IMR-90 (cell line): Measurements from ENCODE around the gene NMT1. TPM values are rescaled to one million over a fixed set of nuclear protein-coding genes. Genes with fewer than 3 reads are reported as not detected.

Experiments used
- ATAC-seq: fragments of 200-7000 bp; cut with Tn5 transposase; 2 replicates; pipeline ENCODE4 v1.9.1; 2020; ENCODE audit warnings: low read depth, mild to moderate bottlenecking, moderate library complexity
- BruUV-seq: library from RNA; stranded (reverse); fragments of 400-500 nt; replicated peaks from 2 replicates; lab custom pipeline; 2021; lab: Mats Ljungman, UMichigan
- CTCF ChIA-PET: fragments of 300-600 bp; formaldehyde crosslinking; extraction: SDS; loops from one replicate; lab custom pipeline; 2021; ENCODE audit warnings: antibody characterized with exemption; lab: Yijun Ruan, JAX
- POLR2A ChIA-PET: fragments of 300-600 bp; sonication (Branson Sonifier 250); formaldehyde crosslinking; loops from one replicate; lab custom pipeline; 2022; ENCODE audit warnings: antibody characterized with exemption; ENCODE audit not compliant: unreplicated experiment; lab: Charles Lee
- DNase-seq: peaks from one replicate; pipeline ENCODE4 v3.0.0; 2013
- H2AFZ ChIP-seq: replicated peaks from 2 replicates; pipeline ENCODE3; 2013; ENCODE audit warnings: low read length, mild to moderate bottlenecking; ENCODE audit not compliant: poor library complexity
- H2AK5ac ChIP-seq: 2 replicates; pipeline ENCODE4 v1.6.1; 2013; ENCODE audit warnings: low read depth, low read length, inconsistent platforms
- H2AK9ac ChIP-seq: replicated peaks from 2 replicates; pipeline ENCODE3; 2013; ENCODE audit warnings: mild to moderate bottlenecking, low read depth, low read length, moderate library complexity; ENCODE audit not compliant: poor library complexity
- H2BK120ac ChIP-seq: 2 replicates; pipeline ENCODE4 v1.6.1; 2013; ENCODE audit warnings: low read depth, low read length, inconsistent platforms
- H2BK15ac ChIP-seq: 3 replicates; pipeline ENCODE4 v1.6.1; 2013; ENCODE audit warnings: low read depth, low read length, inconsistent platforms
- H2BK20ac ChIP-seq: 2 replicates; pipeline ENCODE4 v1.6.1; 2013; ENCODE audit warnings: low read depth, mild to moderate bottlenecking, inconsistent platforms, low read length, moderate library complexity
- H2BK5ac ChIP-seq: 2 replicates; pipeline ENCODE4 v1.6.1; 2013; ENCODE audit warnings: mild to moderate bottlenecking, low read depth, low read length, inconsistent platforms; ENCODE audit not compliant: poor library complexity, severe bottlenecking
- H3K14ac ChIP-seq: replicated peaks from 2 replicates; pipeline ENCODE4 v1.6.1; 2013; ENCODE audit warnings: low read depth, low read length, inconsistent platforms
- H3K18ac ChIP-seq: 2 replicates; pipeline ENCODE4 v1.6.1; 2013; ENCODE audit warnings: low read depth, low read length, control low read depth
- H3K23ac ChIP-seq: 2 replicates; pipeline ENCODE4 v1.6.1; 2013; ENCODE audit warnings: low read depth, low read length, inconsistent platforms
- H3K27ac ChIP-seq: 2 replicates; pipeline ENCODE4 v1.5.1; 2013; ENCODE audit warnings: mild to moderate bottlenecking, control low read depth, low read length; ENCODE audit not compliant: insufficient read depth
- H3K27me3 ChIP-seq: 2 replicates; pipeline ENCODE4 v1.6.1; 2013; ENCODE audit warnings: low read length; ENCODE audit not compliant: control insufficient read depth, insufficient read depth
- H3K36me3 ChIP-seq: 2 replicates; pipeline ENCODE4 v1.6.1; 2013; ENCODE audit warnings: low read length, mixed read lengths; ENCODE audit not compliant: control insufficient read depth, insufficient read depth
- H3K4ac ChIP-seq: 2 replicates; pipeline ENCODE4 v1.6.1; 2013; ENCODE audit warnings: low read depth, low read length, inconsistent platforms
- H3K4me1 ChIP-seq: 2 replicates; pipeline ENCODE4 v1.6.1; 2013; ENCODE audit warnings: low read length, mixed read lengths; ENCODE audit not compliant: control insufficient read depth, insufficient read depth
- H3K4me2 ChIP-seq: 2 replicates; pipeline ENCODE4 v1.6.1; 2013; ENCODE audit warnings: low read depth, mild to moderate bottlenecking, control low read depth, low read length, moderate library complexity
- H3K4me3 ChIP-seq: 2 replicates; pipeline ENCODE4 v1.5.1; 2013; ENCODE audit warnings: low read depth, mild to moderate bottlenecking, control low read depth, low read length, moderate library complexity; ENCODE audit not compliant: insufficient read depth
- H3K56ac ChIP-seq: 2 replicates; pipeline ENCODE4 v1.6.1; 2013; ENCODE audit warnings: low read length, inconsistent platforms; ENCODE audit not compliant: insufficient read depth; ENCODE audit errors: extremely low read depth
- H3K79me1 ChIP-seq, 2 experiments: 2 replicates each; pipeline ENCODE4 v1.6.1; 2013; ENCODE audit warnings: low read length in 2 of 2, inconsistent platforms in 1 of 2, low read depth in 1 of 2
- H3K9ac ChIP-seq: 2 replicates; pipeline ENCODE4 v1.6.1; 2013; ENCODE audit warnings: low read depth, low read length, control low read depth
- H3K9me1 ChIP-seq: 2 replicates; pipeline ENCODE4 v1.6.1; 2013; ENCODE audit warnings: low read length, inconsistent platforms; ENCODE audit not compliant: insufficient read depth
- H3K9me3 ChIP-seq: 2 replicates; pipeline ENCODE4 v1.6.1; 2013; ENCODE audit warnings: low read length; ENCODE audit not compliant: control insufficient read depth, insufficient read depth
- H4K20me1 ChIP-seq: 2 replicates; pipeline ENCODE4 v1.6.1; 2013; ENCODE audit warnings: low read length, inconsistent platforms; ENCODE audit not compliant: insufficient read depth
- H4K5ac ChIP-seq: 2 replicates; pipeline ENCODE4 v1.6.1; 2013; ENCODE audit warnings: mild to moderate bottlenecking, low read depth, low read length, control low read depth
- H4K8ac ChIP-seq, 2 experiments: 2 replicates each; pipeline ENCODE4 v1.6.1; 2013; ENCODE audit warnings: low read depth in 2 of 2, low read length in 2 of 2, control low read depth in 1 of 2, inconsistent platforms in 1 of 2
- H4K91ac ChIP-seq: 2 replicates; pipeline ENCODE4 v1.6.1; 2013; ENCODE audit warnings: low read depth, low read length, inconsistent platforms; ENCODE audit not compliant: insufficient read depth
- BHLHE40 ChIP-seq: fragments of 150-350 bp; IDR thresholded peaks from 2 replicates; pipeline ENCODE4 v1.6.1; 2016; ENCODE audit warnings: mild to moderate bottlenecking, low read depth, low read length
- MAFK ChIP-seq: IDR thresholded peaks from 2 replicates; pipeline ENCODE4 v1.6.1; 2012; ENCODE audit warnings: low read depth, low read length, improper control_type of control experiment
- POLR2A ChIP-seq: IDR thresholded peaks from 2 replicates; pipeline ENCODE4 v1.6.1; 2012; ENCODE audit warnings: mild to moderate bottlenecking, low read depth, low read length
- RFX5 ChIP-seq: IDR thresholded peaks from 2 replicates; pipeline ENCODE4 v1.8.0; 2012; ENCODE audit warnings: low read depth, mild to moderate bottlenecking, low read length, moderate library complexity
- SMC3 ChIP-seq: fragments of 150-350 bp; IDR thresholded peaks from 2 replicates; pipeline ENCODE4 v1.6.1; 2016; ENCODE audit warnings: low read depth, mild to moderate bottlenecking, antibody characterized with exemption, low read length, moderate library complexity
- WGBS, 2 experiments: methylation state at CpG; one replicate each; pipeline versions ENCODE4 v1.1.5 to v1.1.7; 2013; ENCODE audit warnings: missing lambda C conversion rate in 2 of 2; ENCODE audit not compliant: insufficient read length in 1 of 2; ENCODE audit errors: extremely low coverage in 2 of 2; 5-methylcytosine and 5-hydroxymethylcytosine counted together
- dilution Hi-C: fragments of 300-500 bp; cut with HindIII; formaldehyde crosslinking; loops from one replicate; pipeline ENCODE4 v1.14.3; 2018; ENCODE audit warnings: low sequenced_read_pairs; ENCODE audit not compliant: unreplicated experiment
- in situ Hi-C: fragments of 300-500 bp; cut with MboI; formaldehyde crosslinking; loops from 3 replicates; pipeline ENCODE4 v1.14.3; 2019; ENCODE audit warnings: low sequenced_read_pairs, inconsistent platforms, mixed read lengths
- intact Hi-C: fragments of 100-400 bp; cut with micrococcal nuclease; formaldehyde crosslinking; loops from 2 replicates; pipeline ENCODE4 v1.10.0; 2022
- polyA plus RNA-seq, 3 experiments: library from polyadenylated mRNA; depleted of rRNA; stranded (reverse); fragments of >200 nt; gene quantifications; 2 replicates each; pipeline ENCODE4 v1.2.3, GENCODE V29; 2012; ENCODE audit warnings: low replicate concordance in 1 of 3
- total RNA-seq: library from RNA; depleted of rRNA; stranded (reverse); fragments of >200 nt; gene quantifications from 2 replicates; pipeline ENCODE4 v1.2.3, GENCODE V29; 2012
- TF ChIP-seq, protein P1 (sequence below): conservative IDR thresholded peaks from 2 replicates; pipeline ENCODE4 v1.5.1; 2012; ENCODE audit warnings: mild to moderate bottlenecking, low read depth, low read length, improper control_type of control experiment

The NMT1 gene
- total and polyA plus RNA-seq, 2 of the 4 experiments (the other 2 are of a cell fraction), result 38.0 to 60.6 TPM

DNA sequence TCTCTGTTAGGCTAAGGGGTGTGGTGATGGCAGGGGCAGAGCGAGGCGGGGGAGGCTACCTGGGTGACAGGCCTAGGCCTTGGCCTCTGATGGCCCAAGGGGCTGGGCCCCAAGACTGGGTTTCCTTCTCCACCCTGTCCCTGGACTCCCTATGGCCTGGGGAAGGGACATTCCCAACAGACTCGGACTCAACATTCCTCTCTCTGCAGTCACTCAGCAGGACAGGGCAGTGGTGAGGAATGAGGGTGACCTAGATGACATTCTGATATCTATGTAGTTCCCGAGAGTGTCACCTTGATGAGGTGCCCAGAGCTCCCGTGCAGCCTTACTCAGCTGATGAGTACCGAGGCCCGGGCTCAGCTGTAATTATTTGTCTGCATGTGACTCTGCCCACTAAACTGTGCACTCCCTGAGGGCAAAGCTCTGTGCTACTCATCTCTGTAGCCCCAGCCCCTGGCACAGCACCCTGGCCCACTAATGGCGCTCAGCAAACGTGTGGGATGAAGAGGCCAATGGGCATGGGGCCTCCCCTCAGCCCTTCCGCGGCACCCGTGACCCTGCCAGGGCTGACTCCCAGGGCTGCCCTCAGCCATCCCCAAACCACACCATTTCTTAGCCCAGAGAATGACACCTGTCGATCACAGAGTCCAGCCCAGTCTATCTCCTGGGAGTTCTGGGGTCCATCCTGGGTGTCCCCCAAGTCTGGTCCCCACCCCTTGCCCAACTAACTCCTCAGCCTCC lies 69.0 kb downstream of the NMT1 start:
- intact Hi-C loops, result loop anchor here (5.0 kb wide), 2 partner anchors 78 to 722 kb away; partner anchors contain the start of gene DCAKD

More for the DNA sequence above, 69.0 kb downstream of the NMT1 start:
- peak overlapping the region; percentile 74; the same call in 1 of the 2 replicates for H2AK5ac ChIP-seq
- H2BK15ac ChIP-seq, result 0 out of 3 replicates have a peak overlapping the region, but pooled peaks have one; percentile 14
- H3K36me3 ChIP-seq, result no peaks in the 10 kb centered on the region
- H4K20me1 ChIP-seq, result peaks cover 9% of the 10 kb centered on the region; the same call in 1 of the 2 replicates
- no peak overlapping the region for H3K27ac ChIP-seq
- peak overlapping the region in 1 of 2 experiments; percentile 13; a peak in 1 of 4 replicates for H4K8ac ChIP-seq
- H3K4ac ChIP-seq, result peak overlapping the region; percentile 75
- no peak overlapping the region for H4K5ac ChIP-seq
- H3K18ac ChIP-seq, result no peak overlapping the region
- H3K23ac ChIP-seq, result peak overlapping the region; percentile 52
- peak overlapping the region; percentile 79 for H2BK120ac ChIP-seq
- H4K91ac ChIP-seq, result peak overlapping the region; percentile 50
- TF ChIP-seq, protein P1, sequence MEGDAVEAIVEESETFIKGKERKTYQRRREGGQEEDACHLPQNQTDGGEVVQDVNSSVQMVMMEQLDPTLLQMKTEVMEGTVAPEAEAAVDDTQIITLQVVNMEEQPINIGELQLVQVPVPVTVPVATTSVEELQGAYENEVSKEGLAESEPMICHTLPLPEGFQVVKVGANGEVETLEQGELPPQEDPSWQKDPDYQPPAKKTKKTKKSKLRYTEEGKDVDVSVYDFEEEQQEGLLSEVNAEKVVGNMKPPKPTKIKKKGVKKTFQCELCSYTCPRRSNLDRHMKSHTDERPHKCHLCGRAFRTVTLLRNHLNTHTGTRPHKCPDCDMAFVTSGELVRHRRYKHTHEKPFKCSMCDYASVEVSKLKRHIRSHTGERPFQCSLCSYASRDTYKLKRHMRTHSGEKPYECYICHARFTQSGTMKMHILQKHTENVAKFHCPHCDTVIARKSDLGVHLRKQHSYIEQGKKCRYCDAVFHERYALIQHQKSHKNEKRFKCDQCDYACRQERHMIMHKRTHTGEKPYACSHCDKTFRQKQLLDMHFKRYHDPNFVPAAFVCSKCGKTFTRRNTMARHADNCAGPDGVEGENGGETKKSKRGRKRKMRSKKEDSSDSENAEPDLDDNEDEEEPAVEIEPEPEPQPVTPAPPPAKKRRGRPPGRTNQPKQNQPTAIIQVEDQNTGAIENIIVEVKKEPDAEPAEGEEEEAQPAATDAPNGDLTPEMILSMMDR, result no peak
- peak; percentile 53 for TF ChIP-seq BHLHE40
- TF ChIP-seq SMC3, result no peak
- no peak for TF ChIP-seq POLR2A
- no peak for TF ChIP-seq RFX5
- no peak for TF ChIP-seq MAFK
- H3K4me2 ChIP-seq, result no peak overlapping the region; the same call in 1 of the 2 replicates
- 73% methylated on average over 7 of the region's 13 CpGs; no CpG with 5 or more reads in 1 of the 2 experiments for WGBS, 2 experiments
- in situ Hi-C loops (no loop called here), dilution Hi-C loops (no loop called here)
- H3K56ac ChIP-seq, result no peak overlapping the region
- peak overlapping the region; percentile 83 for H2AK9ac ChIP-seq
- BruUV-seq, result no TSS peak
- H3K4me3 ChIP-seq, result no peak overlapping the region
- peaks cover 26% of the 10 kb centered on the region for H3K9me1 ChIP-seq
- no peak overlapping the region for H2BK5ac ChIP-seq
- H3K79me1 ChIP-seq, result peaks cover 40 to 63% of the 10 kb centered on the region in 2 experiments
- no peak overlapping the region for H2BK20ac ChIP-seq
- H3K9me3 ChIP-seq, result no peaks in the 10 kb centered on the region
- H2AFZ ChIP-seq, result no peak overlapping the region
- 0 out of 2 replicates have a peak overlapping the region, but pooled peaks have one; percentile 58 for H3K14ac ChIP-seq
- no peak overlapping the region for H3K9ac ChIP-seq
- ChIA-PET CTCF (no interaction called here), POLR2A (no interaction called here)
- H3K4me1 ChIP-seq, result peaks cover 34% of the 10 kb centered on the region
- ATAC-seq (no peak), DNase-seq (peak; percentile 12)
- no peaks in the 10 kb centered on the region for H3K27me3 ChIP-seq
